PC-3 (cell line): ENCODE data around the gene PCDHGB6.

Experiments used
- CTCF ChIP-seq: fragments of 300-600 bp; sonication (generic); conservative IDR thresholded peaks from 2 replicates; pipeline ENCODE4 v1.5.1; 2017; ENCODE audit warnings: antibody characterized with exemption, low read depth, mild to moderate bottlenecking, low read length
- EZH2phosphoT487 ChIP-seq: fragments of 300-600 bp; sonication (generic); IDR thresholded peaks from 2 replicates; pipeline ENCODE4 v1.6.1; 2018; ENCODE audit warnings: mild to moderate bottlenecking, antibody characterized with exemption, low read length, borderline replicate concordance

- TF ChIP-seq CTCF (no peak), EZH2phosphoT487 (no peak)
Measured at GRCh38 chr5:141422742-141423291, 15.0 kb downstream of the PCDHGB6 start.
